Transverse colon (tissue), 3 donors: ENCODE data around the gene KRTAP20-3.

Experiments
- POLR2A ChIP-seq: fragments of 450-650 bp; IDR thresholded peaks from one replicate; pipeline ENCODE4 v1.6.1; 2016; ENCODE audit warnings: antibody characterized with exemption, mild to moderate bottlenecking, moderate library complexity
- TF ChIP-seq, protein P1 (sequence below), 5 experiments: fragments of 200-600 bp in 3 of 5; fragments of 450-650 bp in 2 of 5; sonication (generic) in 3 of 5; IDR thresholded peaks; 1 replicate in 2 of 5; 2 replicates in 3 of 5; pipeline ENCODE4 v1.5.1; 2016 to 2017; ENCODE audit warnings: antibody characterized with exemption in 5 of 5, inconsistent platforms in 3 of 5, mild to moderate bottlenecking in 2 of 5, moderate library complexity in 1 of 5

DNA sequence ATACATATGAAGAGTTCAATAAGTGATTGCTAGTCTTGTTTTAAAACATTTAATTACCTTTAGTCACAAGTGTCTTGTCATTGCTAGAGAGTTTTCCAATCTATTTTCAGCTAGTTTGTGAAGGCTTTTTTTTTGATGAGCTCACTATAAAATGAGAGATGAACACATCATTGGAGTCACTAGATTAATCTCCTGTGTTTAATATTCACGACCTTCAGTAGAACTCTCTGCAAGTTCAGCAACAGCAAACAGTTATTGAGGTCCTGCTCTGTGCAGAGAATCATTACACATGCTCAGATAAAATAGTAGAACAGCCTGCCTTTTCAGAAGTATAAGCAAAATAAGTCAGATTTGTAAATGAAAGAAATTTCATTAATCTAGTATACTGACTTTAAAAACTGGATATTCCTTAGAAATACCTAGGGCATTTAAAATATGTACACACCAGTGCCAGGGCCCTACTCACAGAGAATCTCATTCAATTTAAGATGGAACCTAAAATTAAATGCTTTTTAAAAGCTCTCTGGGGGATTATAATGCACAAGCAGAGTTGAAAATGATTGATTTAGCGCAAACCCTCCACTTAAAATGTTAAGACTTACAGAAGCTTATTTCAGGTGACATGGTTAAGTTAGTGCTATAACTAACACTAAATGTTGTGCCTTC, 30.5 kb downstream of the KRTAP20-3 start:
- TF ChIP-seq POLR2A: no peak
- TF ChIP-seq, protein P1, sequence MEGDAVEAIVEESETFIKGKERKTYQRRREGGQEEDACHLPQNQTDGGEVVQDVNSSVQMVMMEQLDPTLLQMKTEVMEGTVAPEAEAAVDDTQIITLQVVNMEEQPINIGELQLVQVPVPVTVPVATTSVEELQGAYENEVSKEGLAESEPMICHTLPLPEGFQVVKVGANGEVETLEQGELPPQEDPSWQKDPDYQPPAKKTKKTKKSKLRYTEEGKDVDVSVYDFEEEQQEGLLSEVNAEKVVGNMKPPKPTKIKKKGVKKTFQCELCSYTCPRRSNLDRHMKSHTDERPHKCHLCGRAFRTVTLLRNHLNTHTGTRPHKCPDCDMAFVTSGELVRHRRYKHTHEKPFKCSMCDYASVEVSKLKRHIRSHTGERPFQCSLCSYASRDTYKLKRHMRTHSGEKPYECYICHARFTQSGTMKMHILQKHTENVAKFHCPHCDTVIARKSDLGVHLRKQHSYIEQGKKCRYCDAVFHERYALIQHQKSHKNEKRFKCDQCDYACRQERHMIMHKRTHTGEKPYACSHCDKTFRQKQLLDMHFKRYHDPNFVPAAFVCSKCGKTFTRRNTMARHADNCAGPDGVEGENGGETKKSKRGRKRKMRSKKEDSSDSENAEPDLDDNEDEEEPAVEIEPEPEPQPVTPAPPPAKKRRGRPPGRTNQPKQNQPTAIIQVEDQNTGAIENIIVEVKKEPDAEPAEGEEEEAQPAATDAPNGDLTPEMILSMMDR (IDR thresholded peaks at IDR 0.05): no peak
